ENCODE data around the gene SRP54. TPM values are rescaled to one million over a fixed set of nuclear protein-coding genes. Genes with fewer than 3 reads are reported as not detected.

Gene SRP54
- total and polyA plus RNA-seq, 2 of the 8 experiments (the other 6 are each of a cell fraction or from before 2014, with no cell fraction given): 19.7 to 60.0 TPM

DNA sequence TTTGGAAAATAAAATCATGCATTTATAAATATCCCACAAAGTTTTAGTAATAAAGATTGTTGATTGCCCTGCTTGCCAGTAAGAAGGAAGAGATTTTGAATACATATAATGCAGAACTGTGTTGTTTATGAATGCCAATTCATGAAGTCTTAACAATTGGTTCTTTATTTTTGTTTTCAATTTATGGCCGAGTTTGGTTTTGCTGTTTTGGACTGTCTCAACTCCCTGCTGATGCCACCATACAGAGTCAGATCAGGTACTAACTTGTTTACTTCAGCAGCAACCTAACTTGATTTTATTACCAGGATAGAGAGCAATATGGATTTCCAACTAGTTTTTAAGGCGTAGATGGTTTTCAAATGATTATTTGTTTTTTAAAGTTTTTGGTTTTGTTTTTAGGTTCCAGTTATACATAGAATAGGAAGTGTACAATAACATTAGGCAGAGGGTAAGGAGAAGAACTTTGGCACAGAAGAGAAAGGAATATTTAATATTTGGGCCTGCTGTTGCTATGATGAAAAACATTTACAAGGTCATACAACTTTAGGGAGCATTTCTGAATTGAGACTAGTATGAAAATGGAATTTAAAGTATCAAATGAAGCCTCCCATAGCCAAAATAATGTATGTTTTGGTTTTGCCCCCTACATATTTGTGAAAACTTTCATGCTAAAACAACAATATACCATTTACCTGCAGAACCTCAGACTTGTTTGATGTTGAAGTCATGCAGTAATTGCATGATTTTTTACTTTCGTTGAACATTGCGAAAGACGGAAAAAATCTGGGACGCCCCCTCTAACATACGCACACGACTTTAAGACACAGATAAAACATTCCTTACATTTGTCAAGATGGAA lies 62.4 kb downstream of the SRP54 start:
- H3K9ac ChIP-seq (replicated peaks in 1 of 4; ENCODE audit: extremely low read depth in 1 of 4, low read depth in 3 of 4, low read length in 3 of 4): peak overlapping the region in 3 of 4 experiments; percentile 34 to 64 (median 52); a peak in 6 of 7 replicates
- peak overlapping the region; percentile 67 to 79 (median 72) for H3K4me3 ChIP-seq (ENCODE audit: extremely low read depth in 1 of 4, insufficient read depth in 2 of 4, low read depth in 3 of 4, low read length in 4 of 4)
- no peak overlapping the region for H4K5ac ChIP-seq (ENCODE audit: insufficient read length, low read depth, low read length)
- H2BK5ac ChIP-seq (ENCODE audit: low read depth, low read length): no peak overlapping the region
- H2AFZ ChIP-seq (ENCODE audit: low read length): peak overlapping the region; percentile 52
- no peak overlapping the region for H3K27ac ChIP-seq (ENCODE audit: low read depth, low read length)
- no peaks in the 10 kb centered on the region; a peak in 1 of 7 replicates for H3K4me1 ChIP-seq (replicated peaks in 1 of 4; ENCODE audit: control insufficient read depth in 3 of 4, insufficient read depth in 4 of 4, low read length in 3 of 4)
- peak overlapping the region; percentile 75 to 85 for H3K4me2 ChIP-seq (ENCODE audit: insufficient read depth in 1 of 2, low read depth in 2 of 2, low read length in 2 of 2)
- no peak overlapping the region for H3K18ac ChIP-seq (ENCODE audit: extremely low read depth, low read length)
- H2BK12ac ChIP-seq (ENCODE audit: low read depth, low read length): no peak overlapping the region
- H2BK15ac ChIP-seq (ENCODE audit: low read length): no peak overlapping the region
- no peak overlapping the region for H2AK5ac ChIP-seq (ENCODE audit: low read depth, low read length)
- 39 to 100% methylated on average over 1 to 8 of the region's 8 CpGs for WGBS, 2 experiments (ENCODE audit: extremely low coverage in 1 of 2, insufficient coverage in 1 of 2, insufficient read length in 1 of 2, insufficient replicate concordance in 2 of 2, low coverage in 1 of 2, low lambda C conversion rate in 2 of 2, missing lambda C conversion rate in 1 of 2)
- no peak overlapping the region for H2BK20ac ChIP-seq (ENCODE audit: low read length)
- no peak overlapping the region for H3K56ac ChIP-seq (replicated peaks; ENCODE audit: insufficient read length, low read depth, low read length)
- DNase-seq (ENCODE audit: low read depth in 1 of 2, low spot score in 2 of 2): no peak
- FAIRE-seq: no peak
- no peak overlapping the region for H3K4ac ChIP-seq (replicated peaks; ENCODE audit: insufficient read length, low read depth, low read length)
- H3K23me2 ChIP-seq (ENCODE audit: low read depth, low read length): no peaks in the 10 kb centered on the region; the same call in none of the 2 replicates
- no peak overlapping the region for H4K91ac ChIP-seq (replicated peaks; ENCODE audit: insufficient read length, low read length)
- no peaks in the 10 kb centered on the region for H4K20me1 ChIP-seq (replicated peaks in 1 of 2; ENCODE audit: control insufficient read depth in 1 of 2, insufficient read depth in 2 of 2, low read length in 2 of 2)
- H3K27me3 ChIP-seq (replicated peaks in 1 of 4; ENCODE audit: control insufficient read depth in 3 of 4, extremely low read depth in 1 of 4, insufficient read depth in 3 of 4, low read length in 3 of 4): no peaks in the 10 kb centered on the region
- H3K14ac ChIP-seq (ENCODE audit: insufficient read length): no peak overlapping the region
- H3K23ac ChIP-seq (ENCODE audit: insufficient read length): no peak overlapping the region
- POLR2A ChIA-PET (ENCODE audit: partially characterized antibody): interaction anchor here (0.6 to 2.3 kb wide), 11 partner anchors 9 to 606 kb away, joined by 3 to 17 read pairs (median 4); partner anchors contain the start of genes BAZ1A, PPP2R3C and SRP54
- H3K79me1 ChIP-seq (ENCODE audit: low read depth, low read length): no peaks in the 10 kb centered on the region
- H4K8ac ChIP-seq (ENCODE audit: extremely low read depth, insufficient read depth, low read length): no peak overlapping the region
- H3K36me3 ChIP-seq (ENCODE audit: control insufficient read depth in 2 of 4, insufficient read depth in 4 of 4, low read length in 3 of 4): no peaks in the 10 kb centered on the region; a peak in 2 of 8 replicates
- no peak overlapping the region for H2BK120ac ChIP-seq (replicated peaks; ENCODE audit: low read depth, low read length)
- CTCF ChIA-PET (ENCODE audit: partially characterized antibody): interaction anchor here (1.1 kb wide), 1 partner anchor 377 kb away, joined by 3 read pairs; no protein-coding TSS in a partner anchor
- TF ChIP-seq, protein P1, sequence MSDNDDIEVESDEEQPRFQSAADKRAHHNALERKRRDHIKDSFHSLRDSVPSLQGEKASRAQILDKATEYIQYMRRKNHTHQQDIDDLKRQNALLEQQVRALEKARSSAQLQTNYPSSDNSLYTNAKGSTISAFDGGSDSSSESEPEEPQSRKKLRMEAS (IDR thresholded peaks at IDR 0.05): no peak
- TF ChIP-seq ZNF274 (IDR thresholded peaks at IDR 0.05; ENCODE audit: borderline replicate concordance, extremely low read depth, low read length) (no peak), CEBPB (IDR thresholded peaks at IDR 0.05; ENCODE audit: low read depth, low read length) (peak; percentile 48; the same call in 1 of the 2 replicates), SIRT6 (IDR thresholded peaks at IDR 0.05; ENCODE audit: low read length) (no peak)
- TF ChIP-seq, protein P2, sequence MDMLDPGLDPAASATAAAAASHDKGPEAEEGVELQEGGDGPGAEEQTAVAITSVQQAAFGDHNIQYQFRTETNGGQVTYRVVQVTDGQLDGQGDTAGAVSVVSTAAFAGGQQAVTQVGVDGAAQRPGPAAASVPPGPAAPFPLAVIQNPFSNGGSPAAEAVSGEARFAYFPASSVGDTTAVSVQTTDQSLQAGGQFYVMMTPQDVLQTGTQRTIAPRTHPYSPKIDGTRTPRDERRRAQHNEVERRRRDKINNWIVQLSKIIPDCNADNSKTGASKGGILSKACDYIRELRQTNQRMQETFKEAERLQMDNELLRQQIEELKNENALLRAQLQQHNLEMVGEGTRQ (IDR thresholded peaks at IDR 0.05; ENCODE audit: low read length): no peak
- peaks cover 0 to 6% of the 10 kb centered on the region in 2 experiments; a peak in 2 of 4 replicates for H3K79me2 ChIP-seq (ENCODE audit: control insufficient read depth in 1 of 2, insufficient read depth in 2 of 2, low read length in 2 of 2)
- H3K9me3 ChIP-seq (ENCODE audit: insufficient read depth in 2 of 2, low read depth in 1 of 2, low read length in 1 of 2): 0 out of 4 replicates have a peak, but pooled peaks cover 0 to 2% of the 10 kb centered on the region in 2 experiments

Data from H1 (cell line).